ENCODE measurements around the gene DYNC1H1.
"Not testable (repeated sequence)": the region's sequence is repeated elsewhere in the genome, so short reads cannot be mapped to it uniquely, and the experiment has no call there.

DYNC1H1 gene

DNA sequence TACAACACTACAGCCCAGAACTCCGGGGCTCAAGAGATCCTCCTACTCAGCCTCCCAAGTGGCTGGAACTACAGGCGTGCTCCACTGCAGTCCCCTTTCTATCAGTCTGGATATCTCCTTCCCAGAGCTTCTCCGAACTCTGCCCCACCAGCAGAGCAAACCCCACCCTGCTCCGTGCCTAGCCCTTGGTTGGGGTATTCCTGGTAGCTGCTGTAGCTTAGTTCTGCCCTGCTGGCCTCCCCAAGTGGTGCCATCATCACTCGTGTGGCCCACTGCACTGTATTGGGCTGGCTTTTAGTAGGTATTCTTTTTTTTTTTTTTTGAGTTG is 113.0 kb downstream of the DYNC1H1 start:
- H3K4me3 ChIP-seq (replicated peaks; ENCODE audit: low read depth, low read length): no peak overlapping the region
- no peak for DNase-seq (ENCODE audit: extremely low read depth, insufficient read length)
- TF ChIP-seq, protein P1, sequence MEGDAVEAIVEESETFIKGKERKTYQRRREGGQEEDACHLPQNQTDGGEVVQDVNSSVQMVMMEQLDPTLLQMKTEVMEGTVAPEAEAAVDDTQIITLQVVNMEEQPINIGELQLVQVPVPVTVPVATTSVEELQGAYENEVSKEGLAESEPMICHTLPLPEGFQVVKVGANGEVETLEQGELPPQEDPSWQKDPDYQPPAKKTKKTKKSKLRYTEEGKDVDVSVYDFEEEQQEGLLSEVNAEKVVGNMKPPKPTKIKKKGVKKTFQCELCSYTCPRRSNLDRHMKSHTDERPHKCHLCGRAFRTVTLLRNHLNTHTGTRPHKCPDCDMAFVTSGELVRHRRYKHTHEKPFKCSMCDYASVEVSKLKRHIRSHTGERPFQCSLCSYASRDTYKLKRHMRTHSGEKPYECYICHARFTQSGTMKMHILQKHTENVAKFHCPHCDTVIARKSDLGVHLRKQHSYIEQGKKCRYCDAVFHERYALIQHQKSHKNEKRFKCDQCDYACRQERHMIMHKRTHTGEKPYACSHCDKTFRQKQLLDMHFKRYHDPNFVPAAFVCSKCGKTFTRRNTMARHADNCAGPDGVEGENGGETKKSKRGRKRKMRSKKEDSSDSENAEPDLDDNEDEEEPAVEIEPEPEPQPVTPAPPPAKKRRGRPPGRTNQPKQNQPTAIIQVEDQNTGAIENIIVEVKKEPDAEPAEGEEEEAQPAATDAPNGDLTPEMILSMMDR (IDR thresholded peaks at IDR 0.05; ENCODE audit: insufficient read depth, low read length, poor library complexity, severe bottlenecking): no peak
- peaks cover 21% of the 10 kb centered on the region for H3K36me3 ChIP-seq (ENCODE audit: control insufficient read depth, insufficient read depth, low read length)
- H3K27me3 ChIP-seq (replicated peaks; ENCODE audit: control insufficient read depth, insufficient read depth, low read length): no peaks in the 10 kb centered on the region

DNA sequence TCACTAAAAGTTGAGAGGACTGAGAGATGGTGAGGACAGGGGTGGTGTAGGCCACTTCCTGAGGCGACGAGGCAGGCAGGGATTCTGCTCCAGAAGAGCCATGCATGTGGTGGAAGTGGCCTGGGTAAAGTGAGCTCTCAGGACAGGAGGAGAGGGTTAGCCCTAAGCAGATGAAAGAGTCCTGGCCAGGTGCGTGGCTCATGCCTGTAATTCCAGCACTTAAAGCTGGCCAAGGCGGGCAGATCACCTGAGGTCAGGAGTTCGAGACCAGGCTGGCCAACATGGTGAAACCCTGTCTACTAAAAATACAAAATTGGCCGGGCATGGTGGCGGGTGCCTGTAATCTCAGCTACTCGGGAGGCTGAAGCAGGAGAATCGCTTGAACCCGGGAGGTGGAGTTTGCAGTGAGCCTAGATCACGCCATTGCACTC is 114.0 kb downstream of the DYNC1H1 start:
- DNase-seq (ENCODE audit: extremely low read depth, insufficient read length); H3K27me3 ChIP-seq (replicated peaks; ENCODE audit: control insufficient read depth, insufficient read depth, low read length); H3K4me3 ChIP-seq (replicated peaks; ENCODE audit: low read depth, low read length): not testable (repeated sequence)
- peaks cover 22% of the 10 kb centered on the region for H3K36me3 ChIP-seq (ENCODE audit: control insufficient read depth, insufficient read depth, low read length)

DNA sequence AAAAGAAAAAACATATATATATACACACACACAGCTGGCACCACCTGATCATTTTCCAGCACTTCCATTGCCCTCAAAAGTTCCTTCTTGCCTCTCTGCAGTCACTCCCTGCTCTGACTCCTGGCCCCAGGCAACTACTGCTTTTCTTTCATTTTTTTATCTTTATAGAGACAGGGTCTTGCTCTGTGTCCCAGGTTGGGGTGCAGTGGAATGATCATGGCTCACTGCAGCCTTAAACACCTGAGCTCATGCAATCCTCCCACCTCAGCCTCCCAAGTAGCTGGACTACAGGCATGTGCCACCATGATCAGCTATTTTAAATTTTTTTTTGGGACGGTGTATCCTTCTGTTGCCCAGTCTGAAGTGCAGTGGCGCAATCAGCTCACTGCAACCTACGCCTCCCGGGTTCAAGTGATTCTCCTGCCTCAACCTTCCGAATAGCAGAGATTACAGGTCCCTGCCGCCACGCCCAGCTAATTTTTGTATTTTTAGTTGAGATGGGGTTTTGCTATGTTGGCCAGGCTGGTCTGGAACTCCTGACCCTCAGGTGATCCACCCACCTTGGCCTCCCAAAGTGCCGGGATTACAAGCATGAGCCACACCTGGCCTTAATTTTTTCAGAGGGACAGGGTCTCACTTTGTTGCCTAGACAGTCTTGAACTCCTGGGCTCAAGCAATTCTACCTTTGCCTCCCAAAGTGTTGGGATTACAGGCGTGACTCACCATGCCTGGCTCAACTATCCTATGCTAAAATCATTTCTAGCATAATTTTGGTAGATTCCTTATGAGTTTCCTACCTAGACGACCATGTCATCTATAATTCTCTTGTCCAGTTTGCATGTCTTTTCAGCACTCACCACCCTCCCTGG is 114.7 kb downstream of the DYNC1H1 start:
- DNase-seq (ENCODE audit: extremely low read depth, insufficient read length): no peak
- no peak overlapping the region for H3K4me3 ChIP-seq (replicated peaks; ENCODE audit: low read depth, low read length)
- no peaks in the 10 kb centered on the region for H3K27me3 ChIP-seq (replicated peaks; ENCODE audit: control insufficient read depth, insufficient read depth, low read length)
- TF ChIP-seq, protein P1 (IDR thresholded peaks at IDR 0.05; ENCODE audit: insufficient read depth, low read length, poor library complexity, severe bottlenecking): no peak
- peaks cover 25% of the 10 kb centered on the region for H3K36me3 ChIP-seq (ENCODE audit: control insufficient read depth, insufficient read depth, low read length)

DNA sequence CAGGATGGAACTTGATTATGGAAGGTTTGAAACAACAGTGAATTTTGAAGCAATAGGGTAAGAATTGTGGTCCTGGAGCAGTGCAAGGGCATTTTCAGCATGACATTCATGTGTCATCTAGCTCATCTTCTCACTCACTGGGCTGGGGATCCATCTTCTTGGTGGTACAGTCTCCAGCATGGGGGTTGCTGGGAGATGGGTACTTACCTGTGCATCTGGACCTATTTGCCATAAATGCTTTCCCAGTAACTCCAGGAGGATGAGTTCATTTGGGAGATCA is 115.3 kb downstream of the DYNC1H1 start:
- DNase-seq (ENCODE audit: extremely low read depth, insufficient read length): no peak
- TF ChIP-seq, protein P1 (IDR thresholded peaks at IDR 0.05; ENCODE audit: insufficient read depth, low read length, poor library complexity, severe bottlenecking): no peak
- peaks cover 25% of the 10 kb centered on the region for H3K36me3 ChIP-seq (ENCODE audit: control insufficient read depth, insufficient read depth, low read length)
- H3K27me3 ChIP-seq (replicated peaks; ENCODE audit: control insufficient read depth, insufficient read depth, low read length): no peaks in the 10 kb centered on the region
- H3K4me3 ChIP-seq (replicated peaks; ENCODE audit: low read depth, low read length): no peak overlapping the region

DNA sequence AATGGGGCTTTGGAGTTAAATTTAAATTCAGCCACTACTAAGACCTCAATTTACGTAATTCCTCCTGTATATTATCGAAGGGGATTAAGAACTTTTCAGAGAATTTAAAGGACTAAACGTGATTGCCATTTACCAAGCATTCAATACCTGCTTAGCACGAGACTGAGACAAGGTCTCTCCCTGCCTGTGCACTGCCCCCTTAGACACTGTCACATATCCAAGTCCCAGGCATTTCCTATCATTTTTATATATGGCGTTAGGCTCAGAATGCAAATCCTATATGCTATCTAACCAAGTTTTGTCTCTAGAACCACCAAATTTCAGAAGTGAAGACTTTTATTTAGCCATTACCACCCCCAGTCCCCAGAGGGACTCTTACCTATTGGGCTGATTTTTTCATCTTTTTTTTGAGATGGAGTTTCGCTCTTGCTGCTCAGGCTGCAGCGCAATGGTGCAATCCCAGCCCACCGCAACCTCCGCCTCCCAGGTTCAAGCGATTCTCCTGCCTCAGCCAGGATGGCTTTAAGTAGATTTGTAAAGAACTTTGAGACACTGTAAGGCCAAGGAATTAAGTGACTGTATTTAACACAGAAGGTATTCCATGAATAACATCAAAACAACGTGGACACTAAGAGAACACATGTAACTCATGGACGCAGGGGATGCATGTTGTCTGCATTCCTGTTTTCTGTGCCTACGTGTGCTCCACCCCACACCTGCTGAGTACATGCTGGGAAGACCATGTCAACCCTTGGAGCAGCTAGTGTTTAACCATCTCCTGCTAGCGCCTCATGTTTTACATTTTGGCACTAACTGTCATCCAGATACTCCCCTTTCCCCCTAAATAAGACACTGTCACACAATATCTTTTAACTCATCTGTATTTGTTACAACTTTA is 116.1 kb downstream of the DYNC1H1 start:
- DNase-seq (ENCODE audit: extremely low read depth, insufficient read length): no peak
- TF ChIP-seq, protein P1 (IDR thresholded peaks at IDR 0.05; ENCODE audit: insufficient read depth, low read length, poor library complexity, severe bottlenecking): no peak
- H3K27me3 ChIP-seq (replicated peaks; ENCODE audit: control insufficient read depth, insufficient read depth, low read length): no peaks in the 10 kb centered on the region
- no peak overlapping the region for H3K4me3 ChIP-seq (replicated peaks; ENCODE audit: low read depth, low read length)
- H3K36me3 ChIP-seq (ENCODE audit: control insufficient read depth, insufficient read depth, low read length): peaks cover 29% of the 10 kb centered on the region

Measured in GM06990 (cell line).